Measurements from ENCODE around the gene FBXO33. TPM values are rescaled to one million over a fixed set of nuclear protein-coding genes. Genes with fewer than 3 reads are reported as not detected.

Gene FBXO33
- total RNA-seq, 1 experiment from 2014 or later, result 9.7 TPM

GRCh38 chr14:39432619-39433451, 602 bp upstream of the FBXO33 start:
- no peaks in the 10 kb centered on the region for H3K9me2 ChIP-seq (ENCODE audit: insufficient read depth)
- ChIA-PET POLR2A (interaction anchor here (0.6 to 1.8 kb wide), 7 partner anchors 10 to 319 kb away, joined by 3 to 9 read pairs (median 3); partner anchors contain the start of genes GEMIN2 and TRAPPC6B), RAD21 (ENCODE audit: low non-redundant PET in 1 of 2, low total read pairs in 2 of 2, uncharacterized antibody in 2 of 2, unreplicated experiment in 2 of 2) (interaction anchor here in 1 of 2 experiments (1.3 kb wide), 1 partner anchor 330 kb away, joined by 3 read pairs; the partner anchor contains the start of gene SEC23A), CTCF (interaction anchor here (1.1 to 1.8 kb wide), 3 partner anchors 13 to 201 kb away, joined by 3 to 5 read pairs (median 3); no protein-coding TSS in a partner anchor)
- no peaks in the 10 kb centered on the region for H3K36me3 ChIP-seq (ENCODE audit: control insufficient read depth in 1 of 2, insufficient read depth in 2 of 2, low read length in 2 of 2)
- peaks cover 30% of the 10 kb centered on the region for H3K79me2 ChIP-seq (ENCODE audit: insufficient read depth, low read length)
- H3K9ac ChIP-seq (ENCODE audit: low read length), result peak overlapping the region; percentile 68
- BruUV-seq (replicated peaks), result TSS peak; percentile 86
- H3K27me3 ChIP-seq (ENCODE audit: insufficient read depth, low read length), result no peaks in the 10 kb centered on the region
- TF ChIP-seq, protein P1, sequence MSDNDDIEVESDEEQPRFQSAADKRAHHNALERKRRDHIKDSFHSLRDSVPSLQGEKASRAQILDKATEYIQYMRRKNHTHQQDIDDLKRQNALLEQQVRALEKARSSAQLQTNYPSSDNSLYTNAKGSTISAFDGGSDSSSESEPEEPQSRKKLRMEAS (IDR thresholded peaks at IDR 0.05), result 0 out of 2 replicates have a peak, but pooled peaks have one; percentile 7
- TF ChIP-seq POLR2A (IDR thresholded peaks at IDR 0.05; ENCODE audit: borderline replicate concordance, extremely low read depth, insufficient read depth, insufficient read length) (peak; percentile 41), TCF7L2 (IDR thresholded peaks at IDR 0.05; ENCODE audit: borderline replicate concordance, extremely low read depth, insufficient read depth, insufficient read length) (no peak), POLR2AphosphoS5 (IDR thresholded peaks at IDR 0.05; ENCODE audit: low read depth, low read length) (peak; percentile 79), RAD21 (IDR thresholded peaks at IDR 0.05; ENCODE audit: low read depth) (peak; percentile 41; the same call in 1 of the 2 replicates)
- TF ChIP-seq, protein P2, sequence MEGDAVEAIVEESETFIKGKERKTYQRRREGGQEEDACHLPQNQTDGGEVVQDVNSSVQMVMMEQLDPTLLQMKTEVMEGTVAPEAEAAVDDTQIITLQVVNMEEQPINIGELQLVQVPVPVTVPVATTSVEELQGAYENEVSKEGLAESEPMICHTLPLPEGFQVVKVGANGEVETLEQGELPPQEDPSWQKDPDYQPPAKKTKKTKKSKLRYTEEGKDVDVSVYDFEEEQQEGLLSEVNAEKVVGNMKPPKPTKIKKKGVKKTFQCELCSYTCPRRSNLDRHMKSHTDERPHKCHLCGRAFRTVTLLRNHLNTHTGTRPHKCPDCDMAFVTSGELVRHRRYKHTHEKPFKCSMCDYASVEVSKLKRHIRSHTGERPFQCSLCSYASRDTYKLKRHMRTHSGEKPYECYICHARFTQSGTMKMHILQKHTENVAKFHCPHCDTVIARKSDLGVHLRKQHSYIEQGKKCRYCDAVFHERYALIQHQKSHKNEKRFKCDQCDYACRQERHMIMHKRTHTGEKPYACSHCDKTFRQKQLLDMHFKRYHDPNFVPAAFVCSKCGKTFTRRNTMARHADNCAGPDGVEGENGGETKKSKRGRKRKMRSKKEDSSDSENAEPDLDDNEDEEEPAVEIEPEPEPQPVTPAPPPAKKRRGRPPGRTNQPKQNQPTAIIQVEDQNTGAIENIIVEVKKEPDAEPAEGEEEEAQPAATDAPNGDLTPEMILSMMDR (IDR thresholded peaks at IDR 0.05 in 2 of 3, conservative IDR thresholded peaks at IDR 0.05 in 1 of 3; ENCODE audit: borderline replicate concordance in 1 of 3, insufficient read depth in 1 of 3, low read depth in 2 of 3, low read length in 2 of 3), result peak in 1 of 3 experiments; percentile 25; a peak in 1 of 6 replicates
- peak overlapping the region; percentile 59 to 69 for H3K4me3 ChIP-seq (replicated peaks in 1 of 2; ENCODE audit: low read depth in 1 of 2, low read length in 2 of 2)
- peak overlapping the region; percentile 82 for H3K27ac ChIP-seq (ENCODE audit: low read depth, low read length)
- H3K4me1 ChIP-seq (ENCODE audit: control insufficient read depth in 1 of 2, insufficient read depth in 2 of 2, low read length in 2 of 2), result peaks cover 14 to 21% of the 10 kb centered on the region in 2 experiments
- intact Hi-C loops (cut with micrococcal nuclease), result loop anchor here (2.0 to 5.0 kb wide), 2 partner anchors 166 to 258 kb away; partner anchors contain the start of gene PNN
- H3K4me2 ChIP-seq (ENCODE audit: low read length), result peak overlapping the region; percentile 94
- H4K20me1 ChIP-seq (ENCODE audit: insufficient read depth), result no peaks in the 10 kb centered on the region
- H3K9me3 ChIP-seq (ENCODE audit: control insufficient read depth in 1 of 2, insufficient read depth in 1 of 2, low read depth in 1 of 2, low read length in 2 of 2), result no peaks in the 10 kb centered on the region
- peak overlapping the region; percentile 59 for H2AFZ ChIP-seq (ENCODE audit: low read depth, low read length, poor library complexity, severe bottlenecking)
- DNase-seq (ENCODE audit: low read depth, low spot score), result peak; percentile 89
- ATAC-seq, result peak; percentile 89

Measured in HCT116 (cell line).